Measurements from ENCODE around the gene FAM187B. TPM values are rescaled to one million over a fixed set of nuclear protein-coding genes. Genes with fewer than 3 reads are reported as not detected.
"Not testable (repeated sequence)": the region's sequence is repeated elsewhere in the genome, so short reads cannot be mapped to it uniquely, and the experiment has no call there.

Gene FAM187B
- total RNA-seq, 4 donors from 2014 or later = not detected

GRCh38 chr19:35247526-35248309 lies 19.2 kb upstream of the FAM187B start:
- intact Hi-C loops (cut with DNase I; ENCODE audit: low total_unique reads) = no loop called here
- H3K27ac ChIP-seq = peak overlapping the region; percentile 61 to 76 (median 72)
- DNase-seq = no peak

GRCh38 chr19:35246466-35247092 lies 18.0 kb upstream of the FAM187B start:
- Histone ChIP-seq H3K27me3 (peaks cover 40 to 54% (median 45%) of the 10 kb centered on the region in 3 donors), H3K36me3 (no peaks in the 10 kb centered on the region), H3K4me3 (no peak overlapping the region), H3K9me3 (peaks cover 0 to 8% (median 0%) of the 10 kb centered on the region in 3 donors), H3K4me1 (no peaks in the 10 kb centered on the region), H3K27ac (no peak overlapping the region)
- DNase-seq = no peak
- intact Hi-C loops (cut with DNase I; ENCODE audit: low total_unique reads) (no loop called here), in situ Hi-C loops (cut with MboI; ENCODE audit: low sequenced_read_pairs in 4 of 4) (no loop called here)
- no peak for ATAC-seq
- TF ChIP-seq POLR2A (IDR thresholded peaks at IDR 0.05) = no peak
- TF ChIP-seq CTCF (IDR thresholded peaks at IDR 0.05 in 4 of 5, conservative IDR thresholded peaks at IDR 0.05 in 1 of 5) = no peak

More at GRCh38 chr19:35247526-35248309, 19.2 kb upstream of the FAM187B start:
- peak in 3 of 5 experiments; percentile 33 to 54 (median 47) for TF ChIP-seq CTCF (IDR thresholded peaks at IDR 0.05 in 4 of 5, conservative IDR thresholded peaks at IDR 0.05 in 1 of 5)
- TF ChIP-seq POLR2A (IDR thresholded peaks at IDR 0.05) = no peak
- peak; percentile 27 to 29 for ATAC-seq
- in situ Hi-C loops (cut with MboI; ENCODE audit: low sequenced_read_pairs in 4 of 4) = no loop called here
- Histone ChIP-seq H3K36me3 (no peaks in the 10 kb centered on the region), H3K4me3 (peak overlapping the region; percentile 39 to 57 (median 50)), H3K27me3 (peaks cover 40 to 53% (median 40%) of the 10 kb centered on the region in 3 donors), H3K9me3 (no peaks in the 10 kb centered on the region), H3K4me1 (no peaks in the 10 kb centered on the region)

GRCh38 chr19:35241417-35241816 lies 12.9 kb upstream of the FAM187B start:
- Histone ChIP-seq H3K4me3 (no peak overlapping the region), H3K27me3 (peaks cover 0 to 29% (median 19%) of the 10 kb centered on the region in 3 donors), H3K27ac (no peak overlapping the region), H3K4me1 (no peaks in the 10 kb centered on the region), H3K36me3 (no peaks in the 10 kb centered on the region), H3K9me3 (peaks cover 0 to 9% (median 0%) of the 10 kb centered on the region in 3 donors)
- TF ChIP-seq POLR2A (IDR thresholded peaks at IDR 0.05) (no peak), CTCF (IDR thresholded peaks at IDR 0.05 in 4 of 5, conservative IDR thresholded peaks at IDR 0.05 in 1 of 5) (no peak)
- in situ Hi-C loops (cut with MboI; ENCODE audit: low sequenced_read_pairs in 4 of 4) (no loop called here), intact Hi-C loops (cut with DNase I; ENCODE audit: low total_unique reads) (no loop called here)
- DNase-seq (no peak), ATAC-seq (no peak)

- ATAC-seq = no peak
- in situ Hi-C loops (cut with MboI; ENCODE audit: low sequenced_read_pairs in 4 of 4) = no loop called here
- no peaks in the 10 kb centered on the region for H3K4me1 ChIP-seq
- H3K9me3 ChIP-seq = peaks cover 0 to 9% (median 0%) of the 10 kb centered on the region in 3 donors
- H3K4me3 ChIP-seq = no peak overlapping the region
- intact Hi-C loops (cut with DNase I; ENCODE audit: low total_unique reads) = no loop called here
- peaks cover 0 to 19% (median 16%) of the 10 kb centered on the region in 3 donors for H3K27me3 ChIP-seq
- DNase-seq = no peak
- H3K36me3 ChIP-seq = no peaks in the 10 kb centered on the region
- no peak for TF ChIP-seq CTCF (IDR thresholded peaks at IDR 0.05 in 4 of 5, conservative IDR thresholded peaks at IDR 0.05 in 1 of 5)
- TF ChIP-seq POLR2A (IDR thresholded peaks at IDR 0.05) = no peak
- no peak overlapping the region for H3K27ac ChIP-seq
Measured at GRCh38 chr19:35240327-35240726, 11.8 kb upstream of the FAM187B start.

GRCh38 chr19:35239597-35239996 lies 11.1 kb upstream of the FAM187B start:
- H3K36me3 ChIP-seq; H3K27ac ChIP-seq; H3K9me3 ChIP-seq; H3K4me3 ChIP-seq; intact Hi-C loops (cut with DNase I; ENCODE audit: low total_unique reads); ATAC-seq; H3K4me1 ChIP-seq; in situ Hi-C loops (cut with MboI; ENCODE audit: low sequenced_read_pairs in 4 of 4); DNase-seq: not testable (repeated sequence)
- peaks cover 0 to 19% (median 16%) of the 10 kb centered on the region in 3 donors for H3K27me3 ChIP-seq
